ENCODE data around the gene ATF7IP2.
A peak's percentile ranks its signal among the peaks of the same experiment; 100 is the strongest.
"Not testable (repeated sequence)": the region's sequence is repeated elsewhere in the genome, so short reads cannot be mapped to it uniquely, and the experiment has no call there.

Gene ATF7IP2

GRCh38 chr16:10465821-10466220 lies 80.0 kb downstream of the ATF7IP2 start:
- no peak for DNase-seq

- DNase-seq, result no peak
Observed at GRCh38 chr16:10466313-10466712, 80.5 kb downstream of the ATF7IP2 start.

DNA sequence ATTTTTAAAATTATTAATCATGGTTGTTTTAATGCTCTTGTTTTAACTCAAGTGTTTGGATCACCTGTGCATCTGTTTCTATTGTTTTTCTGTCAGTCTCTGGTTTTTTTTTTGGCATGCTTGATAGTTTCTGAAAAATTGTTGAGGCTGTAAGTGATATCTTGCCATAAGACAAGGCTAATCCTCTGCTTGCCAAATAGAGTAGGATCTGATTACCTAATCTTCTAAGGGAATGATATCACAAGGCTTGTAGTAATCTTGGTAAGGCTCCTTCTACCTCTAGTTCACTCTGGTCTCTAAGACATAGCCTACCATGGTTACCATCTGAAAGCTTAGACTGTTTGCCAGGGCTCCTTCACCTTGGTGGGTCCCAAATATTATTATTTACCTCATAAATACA lies 81.0 kb downstream of the ATF7IP2 start:
- DNase-seq, result no peak

DNA sequence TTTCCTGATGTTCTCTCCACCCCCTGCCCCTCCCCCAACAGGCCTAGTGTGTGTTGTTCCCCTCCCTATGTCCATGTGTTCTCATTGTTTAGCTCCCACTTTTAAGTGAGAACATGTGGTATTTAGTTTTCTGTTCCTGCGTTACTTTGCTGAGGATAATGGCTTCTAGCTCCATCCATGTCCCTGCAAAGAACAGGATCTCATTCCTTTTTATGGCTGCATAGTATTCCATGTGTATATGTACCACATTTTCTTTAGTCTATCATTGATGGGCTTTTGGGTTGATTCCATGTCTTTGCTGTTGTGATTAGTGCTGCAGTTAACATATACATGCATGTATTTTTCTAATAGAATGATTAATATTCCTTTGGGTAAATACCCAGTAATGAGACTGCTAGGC lies 90.8 kb downstream of the ATF7IP2 start:
- not testable (repeated sequence) for DNase-seq

- DNase-seq, result no peak
Observed at GRCh38 chr16:10480151-10480550, 94.3 kb downstream of the ATF7IP2 start.

- no peak for DNase-seq
Observed at GRCh38 chr16:10485159-10485558, 99.3 kb downstream of the ATF7IP2 start.

DNA sequence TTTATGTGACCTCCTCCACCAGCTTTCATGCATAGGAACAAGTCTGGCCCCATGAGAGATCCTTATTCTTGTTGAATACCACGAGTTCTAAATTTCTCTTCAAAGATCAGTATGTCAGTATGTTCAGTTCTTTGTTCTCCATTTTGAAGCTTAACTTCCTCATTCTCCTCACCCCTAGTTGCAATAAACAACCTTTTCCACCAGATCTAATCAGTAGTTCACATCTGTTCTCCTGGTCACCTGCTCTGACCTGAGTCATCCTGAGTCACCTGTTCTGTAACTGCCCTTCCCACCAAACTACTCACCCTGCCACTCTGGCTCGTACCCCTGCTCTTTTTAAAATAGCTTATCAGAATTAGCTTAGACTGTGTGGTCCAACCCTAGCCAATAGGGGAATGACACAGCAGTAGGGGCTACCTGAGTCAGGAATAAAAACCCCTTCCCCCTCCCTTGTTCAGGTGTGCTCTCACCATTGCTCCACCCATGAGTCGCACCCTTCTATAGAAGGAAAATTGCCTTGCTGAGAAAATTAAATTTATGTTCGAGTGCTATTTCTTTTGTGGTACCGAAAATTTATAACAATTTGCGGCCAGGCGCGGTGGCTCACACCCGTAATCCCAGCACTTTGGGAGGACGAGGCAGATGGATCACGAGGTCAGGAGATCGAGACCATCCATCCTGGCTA lies 100.0 kb downstream of the ATF7IP2 start:
- no peak for DNase-seq

DNA sequence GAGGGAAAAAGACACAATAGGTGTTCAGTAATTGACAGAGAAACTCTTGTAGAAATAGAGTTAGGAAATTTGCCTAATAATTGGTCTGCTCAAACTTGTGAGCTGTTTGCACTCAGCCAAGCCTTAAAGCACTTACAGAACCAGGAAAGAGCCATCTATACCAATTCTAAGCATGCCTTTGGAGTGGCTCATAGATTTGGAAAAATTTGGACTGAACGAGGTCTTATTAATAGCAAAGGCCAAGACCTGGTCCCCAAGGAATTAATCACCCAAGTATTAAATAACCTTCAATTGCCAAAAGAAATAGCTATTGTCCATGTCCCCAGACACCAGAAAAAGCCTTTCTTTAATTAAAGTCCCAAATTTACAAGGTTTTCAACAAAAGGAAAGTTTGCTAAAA lies 104.3 kb downstream of the ATF7IP2 start:
- no peak for DNase-seq

DNA sequence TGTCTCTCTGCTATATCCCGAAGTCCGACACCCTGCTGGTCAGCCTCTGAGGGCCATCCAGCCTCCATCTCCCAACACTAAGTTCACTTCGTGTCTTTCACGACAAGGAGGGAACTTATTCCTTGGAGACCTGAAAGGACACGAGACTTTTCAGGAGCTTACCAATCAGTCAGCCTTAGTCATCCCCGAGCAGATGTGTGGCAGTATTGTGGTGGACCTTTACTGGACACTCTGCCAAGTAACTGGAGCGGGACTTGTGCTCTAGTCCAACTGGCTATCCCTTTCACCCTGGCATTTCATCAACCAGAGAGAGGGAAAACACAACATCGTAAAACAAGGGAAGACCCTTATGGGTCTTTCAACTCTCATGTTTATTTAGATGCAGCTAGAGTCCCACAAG lies 107.4 kb downstream of the ATF7IP2 start:
- no peak for DNase-seq

- DNase-seq, result no peak
Observed at GRCh38 chr16:10494343-10495030, 108.6 kb downstream of the ATF7IP2 start.

- no peak for DNase-seq
Observed at GRCh38 chr16:10495031-10495345, 109.1 kb downstream of the ATF7IP2 start.

DNA sequence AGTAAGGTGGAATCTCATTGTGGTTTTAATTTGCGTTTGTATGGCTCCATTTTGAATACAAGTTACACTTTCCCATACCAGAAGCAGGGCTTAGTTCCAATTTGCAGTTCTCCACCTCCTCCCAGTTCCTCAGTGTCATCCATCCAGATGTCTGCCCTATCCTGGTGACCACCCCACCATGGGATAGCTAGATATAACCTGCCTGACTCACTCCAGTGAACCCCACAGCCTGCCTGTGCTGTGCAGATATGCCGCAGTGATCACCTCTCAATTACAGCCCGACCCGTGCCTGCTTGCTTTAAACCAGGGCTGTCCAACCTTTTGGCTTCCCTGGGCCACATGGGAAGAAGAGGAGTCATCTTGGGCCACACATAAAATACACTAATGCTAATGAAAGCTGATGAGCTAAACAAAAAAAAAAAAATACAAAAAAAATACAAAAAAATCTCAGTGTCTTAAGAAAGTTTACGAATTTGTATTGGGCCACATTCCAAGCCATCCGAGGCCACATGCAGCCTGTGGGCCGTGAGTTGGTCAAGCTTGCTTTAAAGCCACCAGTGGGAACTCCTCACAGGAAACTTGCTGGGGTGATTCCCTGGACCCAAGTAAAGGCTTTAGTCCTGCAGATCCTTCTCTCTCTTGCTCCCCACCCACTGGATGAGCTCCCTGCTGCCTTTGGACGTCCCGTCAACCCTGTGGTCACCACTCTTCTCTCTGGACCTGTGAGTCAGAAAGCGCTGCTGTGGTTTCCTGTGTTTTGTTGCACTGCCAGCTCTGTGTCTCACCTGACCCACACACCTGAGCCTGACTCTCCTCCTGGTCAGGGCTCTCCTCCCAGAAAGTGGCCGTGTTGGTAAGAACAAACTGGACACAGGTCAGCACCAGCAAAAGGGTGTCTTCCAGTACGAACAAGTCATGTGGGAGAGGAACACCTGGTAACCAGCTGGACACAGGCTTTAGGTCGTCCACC lies 111.6 kb downstream of the ATF7IP2 start:
- no peak for DNase-seq

- no peak for DNase-seq
Observed at GRCh38 chr16:10500582-10500981, 114.7 kb downstream of the ATF7IP2 start.

DNA sequence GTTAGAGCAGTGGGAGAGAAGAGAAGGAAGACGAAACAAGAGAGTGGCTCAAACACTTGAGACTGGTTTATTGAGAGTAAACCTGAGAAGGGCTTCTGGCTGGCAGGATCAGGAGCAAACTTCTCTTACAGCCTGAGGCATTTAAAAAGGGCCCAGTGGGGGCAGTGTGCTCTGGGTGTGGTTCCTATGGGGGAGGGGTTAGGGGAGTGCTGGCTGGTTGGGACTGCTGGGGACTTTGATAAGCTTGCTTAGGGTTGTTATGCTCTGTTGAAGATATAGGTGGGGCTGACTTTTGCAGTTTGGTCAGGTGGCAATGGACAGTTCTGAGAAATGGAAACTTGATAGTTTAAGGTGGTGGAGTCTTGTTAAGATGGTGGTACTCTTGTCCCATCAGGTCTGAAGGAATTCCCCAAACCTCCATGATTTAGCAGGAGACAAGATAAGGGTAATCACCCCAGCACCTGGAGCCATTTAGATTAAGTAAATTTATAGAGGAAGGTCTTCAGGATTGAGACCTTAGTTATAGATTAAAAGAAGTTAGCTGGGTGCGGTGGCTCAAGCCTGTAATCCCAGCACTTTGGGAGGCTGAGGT lies 115.3 kb downstream of the ATF7IP2 start:
- DNase-seq, result no peak

- DNase-seq, result no peak
Observed at GRCh38 chr16:10502776-10503175, 116.9 kb downstream of the ATF7IP2 start.

- DNase-seq, result no peak
Observed at GRCh38 chr16:10504404-10504885, 118.6 kb downstream of the ATF7IP2 start.

DNA sequence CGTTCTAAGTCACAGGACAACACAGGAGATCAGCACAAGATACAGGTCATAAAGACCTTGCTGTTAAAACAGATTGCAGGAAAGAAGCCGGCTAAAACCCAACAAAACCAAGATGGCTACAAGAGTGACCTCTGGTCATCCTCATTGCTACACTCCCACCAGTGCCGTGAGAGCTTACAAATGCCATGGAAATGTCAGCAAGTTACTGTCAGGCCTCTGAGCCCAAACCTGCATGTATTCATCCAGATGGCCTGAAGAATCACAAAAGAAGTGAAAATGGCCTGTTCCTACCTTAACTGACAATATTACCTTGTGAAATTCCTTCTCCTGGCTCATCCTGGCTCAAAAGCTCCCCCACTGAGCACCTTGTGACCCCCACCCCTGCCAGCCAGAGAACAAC lies 119.4 kb downstream of the ATF7IP2 start:
- not testable (repeated sequence) for DNase-seq

- no peak for DNase-seq
Observed at GRCh38 chr16:10509534-10510025, 123.7 kb downstream of the ATF7IP2 start.

DNA sequence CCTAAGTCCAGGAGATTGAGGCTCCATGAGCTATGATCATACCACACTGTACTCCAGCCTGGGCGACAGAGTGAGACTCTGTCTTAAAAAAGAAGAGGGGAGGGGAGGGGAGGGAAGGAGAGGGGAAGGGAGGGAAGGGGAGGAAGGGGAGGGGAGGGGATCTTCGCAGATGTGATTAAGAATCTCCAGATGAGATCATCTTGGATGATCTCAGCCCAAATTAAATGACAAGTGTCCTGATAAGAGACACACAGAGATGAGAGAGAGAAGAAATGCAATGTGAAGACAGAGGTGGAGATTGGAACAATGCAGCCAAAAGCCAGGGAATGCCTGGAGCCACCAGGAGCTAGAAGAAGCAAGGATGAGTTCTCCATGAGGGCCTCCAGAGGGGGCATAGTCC lies 124.4 kb downstream of the ATF7IP2 start:
- no peak for DNase-seq

DNA sequence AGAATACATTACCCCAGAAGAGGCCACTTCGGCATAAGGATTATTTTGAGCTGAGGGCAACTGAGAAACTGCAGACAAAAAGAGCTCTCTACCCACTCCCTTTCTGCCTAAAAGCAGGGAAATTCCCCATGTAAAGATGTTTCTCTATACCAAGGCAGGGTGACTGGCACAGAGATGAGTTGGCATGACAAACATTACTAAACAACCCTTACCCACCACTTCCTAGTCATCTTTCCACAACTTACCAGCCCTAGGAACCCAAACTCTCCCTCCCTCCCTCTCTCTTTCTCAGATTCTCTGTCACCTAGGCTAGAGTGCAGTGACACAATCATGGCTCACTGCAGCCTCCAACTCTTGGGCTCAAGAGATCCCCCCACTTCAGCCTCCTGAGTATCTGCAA lies 126.0 kb downstream of the ATF7IP2 start:
- no peak for DNase-seq

GRCh38 chr16:10514369-10515055 lies 128.7 kb downstream of the ATF7IP2 start:
- peak; percentile 13 for DNase-seq

GRCh38 chr16:10517868-10518267 lies 132.0 kb downstream of the ATF7IP2 start:
- DNase-seq, result no peak

Measured in NCI-H510A (cell line).